GM12891 (cell line): ENCODE results near the gene CCDC86.

ENCODE experiments used
- POLR2AphosphoS5 ChIP-seq: IDR thresholded peaks from 2 replicates; pipeline ENCODE4 v1.6.1; 2011; ENCODE audit warnings: low read depth, low read length, control low read depth
- SPI1 ChIP-seq: IDR thresholded peaks from 2 replicates; pipeline ENCODE4 v1.6.1; 2011; ENCODE audit warnings: low read depth, low read length, control low read depth

GRCh38 chr11:60845338-60845737 lies 3.4 kb downstream of the CCDC86 start:
- TF ChIP-seq POLR2AphosphoS5 (no peak), SPI1 (no peak)
